ENCODE results near the gene ADPRS.
A peak's percentile ranks its signal among the peaks of the same experiment; 100 is the strongest.

Gene ADPRS

DNA sequence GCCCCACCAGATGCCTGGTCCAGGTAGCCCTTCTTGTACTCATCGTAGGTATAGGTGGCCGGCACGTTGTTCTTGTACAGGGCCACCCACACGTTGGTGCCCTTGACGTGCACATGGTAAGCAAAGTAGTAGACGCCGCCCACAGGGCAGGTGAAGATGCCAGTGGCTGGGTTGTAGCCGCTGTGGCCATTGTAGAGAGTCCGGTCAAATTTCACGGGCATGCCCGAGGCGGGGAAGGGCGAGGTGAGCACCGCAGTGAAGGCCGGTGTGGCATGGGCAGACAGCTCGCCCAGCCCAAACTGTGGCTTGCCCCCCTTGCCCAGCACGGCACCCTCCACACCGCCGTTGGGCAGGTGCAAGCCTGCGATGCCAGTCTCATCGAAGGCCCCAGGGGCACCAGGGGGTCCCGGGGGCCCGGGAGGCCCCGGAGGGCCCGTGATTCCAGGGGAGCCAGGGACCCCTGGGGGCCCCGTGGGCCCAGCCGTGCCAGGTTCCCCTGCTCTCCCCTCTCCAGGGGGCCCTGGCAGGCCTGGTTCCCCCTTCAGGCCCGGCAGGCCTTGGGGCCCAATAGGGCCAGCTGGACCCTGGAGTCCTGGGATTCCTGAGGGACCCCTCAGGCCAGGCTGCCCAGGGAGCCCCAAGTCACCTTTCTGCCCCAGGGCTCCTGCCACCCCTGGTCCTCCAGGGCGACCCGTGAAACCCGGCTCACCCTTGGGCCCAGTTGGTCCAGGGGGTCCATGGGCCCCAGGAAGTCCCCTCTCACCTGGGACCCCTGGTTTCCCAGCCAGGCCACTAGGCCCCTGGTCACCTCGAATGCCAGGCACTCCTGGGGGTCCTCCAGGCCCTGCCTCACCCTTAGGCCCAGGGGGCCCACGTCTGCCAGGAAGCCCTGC, 9.2 kb downstream of the ADPRS start:
- Histone ChIP-seq H3K9ac (peak overlapping the region in 10 of 11 experiments; percentile 23 to 65 (median 53); a peak in 18 of 22 replicates), H3K4me1 (peaks cover 44 to 62% (median 52%) of the 10 kb centered on the region in 10 experiments), H3K27me3 (no peaks in the 10 kb centered on the region), H3K9me3 (replicated peaks in 1 of 11) (no peaks in the 10 kb centered on the region), H3K27ac (peak overlapping the region in 10 of 11 experiments; percentile 17 to 81 (median 56); a peak in 17 of 22 replicates), H4K20me1 (peaks cover 19 to 42% (median 24%) of the 10 kb centered on the region in 11 experiments; a peak in 19 of 22 replicates), H3K36me3 (peaks cover 17 to 37% (median 26%) of the 10 kb centered on the region in 11 experiments), H3K4me2 (peak overlapping the region in 8 of 11 experiments; percentile 86 to 99 (median 95); a peak in 13 of 22 replicates), H3K4me3 (no peak overlapping the region)
- TF ChIP-seq Cebpa-rat (IDR thresholded peaks at IDR 0.05): no peak

GRCh38 chr1:36098650-36099365, 10.1 kb downstream of the ADPRS start:
- peaks cover 35 to 53% (median 43%) of the 10 kb centered on the region in 10 experiments for H3K4me1 ChIP-seq
- H3K27ac ChIP-seq: peak overlapping the region in 10 of 11 experiments; percentile 37 to 81 (median 56); a peak in 18 of 22 replicates
- peak overlapping the region; percentile 23 to 65 (median 46); a peak in 18 of 22 replicates for H3K9ac ChIP-seq
- no peak for TF ChIP-seq Cebpa-rat (IDR thresholded peaks at IDR 0.05)
- H3K9me3 ChIP-seq (replicated peaks in 1 of 11): no peaks in the 10 kb centered on the region
- no peak overlapping the region for H3K4me3 ChIP-seq
- H3K36me3 ChIP-seq: peaks cover 8 to 28% (median 18%) of the 10 kb centered on the region in 11 experiments; a peak in 18 of 22 replicates
- 0 out of 22 replicates have a peak overlapping the region, but pooled peaks of 1 of the 11 experiments have one; percentile 90 for H3K4me2 ChIP-seq
- peaks cover 10 to 33% (median 15%) of the 10 kb centered on the region in 11 experiments; a peak in 19 of 22 replicates for H4K20me1 ChIP-seq
- no peaks in the 10 kb centered on the region for H3K27me3 ChIP-seq

GRCh38 chr1:36099681-36100341, 11.1 kb downstream of the ADPRS start:
- Histone ChIP-seq H3K9me3 (replicated peaks in 1 of 11) (no peaks in the 10 kb centered on the region), H3K4me3 (no peak overlapping the region), H3K4me1 (peaks cover 25 to 43% (median 33%) of the 10 kb centered on the region in 10 experiments), H3K4me2 (peak overlapping the region in 2 of 11 experiments; percentile 27 to 39; a peak in 1 of 22 replicates), H3K27ac (peak overlapping the region in 2 of 11 experiments; percentile 65 to 81; a peak in 3 of 22 replicates), H3K9ac (peak overlapping the region in 4 of 11 experiments; percentile 23 to 61 (median 40); a peak in 3 of 22 replicates), H4K20me1 (peaks cover 2 to 23% (median 5%) of the 10 kb centered on the region in 11 experiments; a peak in 18 of 22 replicates), H3K27me3 (no peaks in the 10 kb centered on the region), H3K36me3 (peaks cover 4 to 21% (median 13%) of the 10 kb centered on the region in 11 experiments; a peak in 18 of 22 replicates)
- no peak for TF ChIP-seq Cebpa-rat (IDR thresholded peaks at IDR 0.05)

DNA sequence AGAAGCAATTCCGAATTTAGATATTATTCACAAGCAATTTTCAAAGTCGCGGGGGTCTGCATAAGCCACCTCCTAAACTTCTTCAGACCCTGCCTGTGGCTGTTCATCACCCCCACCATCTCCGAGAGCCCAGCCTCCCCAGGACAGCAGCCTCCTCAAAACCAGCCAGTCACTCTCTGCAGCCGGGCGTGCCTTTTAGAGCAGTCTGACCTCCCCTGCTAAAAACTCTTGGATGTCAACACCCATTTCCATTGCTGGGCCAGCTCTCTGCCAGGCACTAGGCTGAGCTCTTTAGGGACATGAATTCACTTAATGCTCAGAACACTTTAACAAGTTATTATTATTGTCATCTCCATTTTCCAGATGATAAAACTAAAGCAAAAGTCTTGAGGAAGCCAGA, 11.7 kb downstream of the ADPRS start:
- H3K9me3 ChIP-seq (replicated peaks in 1 of 11): no peaks in the 10 kb centered on the region
- TF ChIP-seq Cebpa-rat (IDR thresholded peaks at IDR 0.05): no peak
- peaks cover 0 to 15% (median 9%) of the 10 kb centered on the region in 11 experiments; a peak in 10 of 22 replicates for H3K36me3 ChIP-seq
- peaks cover 0 to 19% (median 0%) of the 10 kb centered on the region in 11 experiments; a peak in 10 of 22 replicates for H4K20me1 ChIP-seq
- H3K27ac ChIP-seq: no peak overlapping the region
- H3K4me2 ChIP-seq: no peak overlapping the region
- peaks cover 19 to 38% (median 28%) of the 10 kb centered on the region in 10 experiments for H3K4me1 ChIP-seq
- no peak overlapping the region; a peak in 1 of 22 replicates for H3K9ac ChIP-seq
- no peaks in the 10 kb centered on the region for H3K27me3 ChIP-seq
- H3K4me3 ChIP-seq: no peak overlapping the region

DNA sequence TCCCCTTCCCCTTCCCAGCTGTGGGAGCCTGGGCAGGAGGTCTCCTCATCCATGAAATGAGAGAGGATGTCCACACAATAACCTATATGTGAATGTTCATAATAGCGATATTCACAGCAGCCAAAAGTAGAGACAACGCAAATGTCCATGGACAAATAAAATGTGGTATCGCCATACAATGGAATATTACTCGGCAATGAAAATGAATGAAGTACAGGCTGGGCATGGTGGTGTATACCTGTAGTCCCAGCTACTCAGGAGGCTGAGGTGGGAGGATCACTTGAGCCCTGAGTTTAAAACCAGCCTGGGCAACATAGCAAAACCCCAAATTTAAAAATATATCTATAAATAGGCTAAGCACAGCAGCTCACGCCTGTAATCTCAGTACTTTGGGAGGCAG, 12.9 kb downstream of the ADPRS start:
- Histone ChIP-seq H3K27me3 (no peaks in the 10 kb centered on the region), H4K20me1 (peaks cover 0 to 7% (median 0%) of the 10 kb centered on the region in 11 experiments; a peak in 7 of 22 replicates), H3K27ac (no peak overlapping the region), H3K4me3 (no peak overlapping the region), H3K9me3 (replicated peaks in 1 of 11) (no peaks in the 10 kb centered on the region), H3K9ac (no peak overlapping the region), H3K36me3 (peaks cover 0 to 8% (median 0%) of the 10 kb centered on the region in 11 experiments; a peak in 1 of 22 replicates), H3K4me1 (peaks cover 8 to 32% (median 18%) of the 10 kb centered on the region in 10 experiments), H3K4me2 (no peak overlapping the region)
- no peak for TF ChIP-seq Cebpa-rat (IDR thresholded peaks at IDR 0.05)

DNA sequence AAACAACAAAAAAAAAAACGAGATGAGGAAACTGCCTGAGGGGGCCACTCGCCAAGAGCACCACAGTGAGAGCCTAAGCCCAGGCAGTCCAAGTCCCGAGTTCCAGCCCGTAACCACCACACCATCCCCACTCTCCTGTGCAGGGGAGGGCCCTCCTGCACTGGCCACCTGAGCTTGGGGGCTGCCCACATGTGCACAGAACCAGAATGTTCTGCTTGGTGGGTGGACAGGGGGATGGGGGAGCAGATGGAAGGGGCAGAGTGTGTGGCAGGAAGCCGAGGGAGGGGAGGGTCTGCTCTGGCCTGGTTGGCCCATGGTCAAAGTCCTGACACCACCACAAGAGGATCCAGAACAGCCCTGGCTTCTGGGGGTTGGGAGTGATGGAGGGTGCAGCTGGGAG, 17.6 kb downstream of the ADPRS start:
- H3K9me3 ChIP-seq (replicated peaks in 1 of 11): no peaks in the 10 kb centered on the region
- no peaks in the 10 kb centered on the region for H3K27me3 ChIP-seq
- H3K36me3 ChIP-seq: no peaks in the 10 kb centered on the region
- no peaks in the 10 kb centered on the region for H4K20me1 ChIP-seq
- H3K4me2 ChIP-seq: peak overlapping the region in 6 of 11 experiments; percentile 2 to 32 (median 22); a peak in 5 of 22 replicates
- no peak overlapping the region for H3K9ac ChIP-seq
- no peak overlapping the region for H3K4me3 ChIP-seq
- no peak overlapping the region for H3K27ac ChIP-seq
- TF ChIP-seq Cebpa-rat (IDR thresholded peaks at IDR 0.05): no peak
- peaks cover 0 to 40% (median 28%) of the 10 kb centered on the region in 10 experiments; a peak in 18 of 20 replicates for H3K4me1 ChIP-seq

DNA sequence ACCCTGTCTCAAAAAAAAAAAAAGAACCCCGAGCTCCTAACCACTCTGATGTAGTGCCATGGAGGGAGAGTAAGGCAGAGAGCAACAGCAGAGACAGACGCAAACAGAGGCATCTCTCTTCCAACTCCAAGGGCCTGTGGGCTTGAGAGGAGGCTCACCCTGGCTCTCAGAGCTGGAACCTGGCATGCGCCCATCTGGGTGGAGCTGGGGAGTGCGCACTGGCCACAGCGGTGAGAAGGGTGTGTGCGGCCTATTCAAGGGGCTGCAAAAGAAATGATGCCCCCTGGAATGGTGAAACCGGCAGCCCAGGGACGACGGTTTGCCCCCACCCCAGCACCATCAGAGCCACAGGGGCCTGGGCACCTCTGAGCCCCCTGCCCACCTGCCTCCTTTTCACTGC, 18.7 kb downstream of the ADPRS start:
- H3K36me3 ChIP-seq: no peaks in the 10 kb centered on the region
- H3K9me3 ChIP-seq (replicated peaks in 1 of 11): no peaks in the 10 kb centered on the region
- peaks cover 0 to 40% (median 28%) of the 10 kb centered on the region in 10 experiments; a peak in 18 of 20 replicates for H3K4me1 ChIP-seq
- no peak overlapping the region for H3K9ac ChIP-seq
- no peak for TF ChIP-seq Cebpa-rat (IDR thresholded peaks at IDR 0.05)
- H3K4me3 ChIP-seq: no peak overlapping the region
- H3K4me2 ChIP-seq: peak overlapping the region in 6 of 11 experiments; percentile 10 to 76 (median 64); a peak in 10 of 22 replicates
- H3K27ac ChIP-seq: no peak overlapping the region
- H4K20me1 ChIP-seq: no peaks in the 10 kb centered on the region
- H3K27me3 ChIP-seq: no peaks in the 10 kb centered on the region

DNA sequence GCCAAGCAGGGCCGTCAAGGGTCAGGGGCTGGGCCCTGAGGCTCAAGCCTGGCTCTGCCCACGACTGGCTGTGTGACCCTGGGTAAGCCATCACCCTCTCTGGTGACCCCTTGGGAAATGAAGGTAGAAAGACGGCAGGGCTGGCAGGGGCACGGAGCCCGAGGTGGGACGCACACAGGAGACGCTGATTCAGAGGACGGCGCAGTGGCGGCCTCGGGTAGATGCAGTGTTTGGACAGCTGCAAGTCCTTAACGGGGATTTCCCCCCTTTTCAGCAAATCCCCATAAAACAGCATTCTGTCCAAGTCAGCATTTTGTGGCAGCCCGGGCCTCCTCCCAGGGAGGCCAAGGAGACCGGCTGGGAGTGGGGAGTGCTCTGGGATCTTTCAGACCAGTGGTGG, 19.6 kb downstream of the ADPRS start:
- H3K27ac ChIP-seq: no peak overlapping the region; a peak in 1 of 22 replicates
- peaks cover 0 to 40% (median 28%) of the 10 kb centered on the region in 10 experiments; a peak in 18 of 20 replicates for H3K4me1 ChIP-seq
- no peaks in the 10 kb centered on the region for H4K20me1 ChIP-seq
- no peak overlapping the region for H3K4me3 ChIP-seq
- peak overlapping the region in 1 of 11 experiments; percentile 13; a peak in 1 of 22 replicates for H3K9ac ChIP-seq
- no peaks in the 10 kb centered on the region for H3K27me3 ChIP-seq
- no peaks in the 10 kb centered on the region for H3K36me3 ChIP-seq
- H3K9me3 ChIP-seq (replicated peaks in 1 of 11): no peaks in the 10 kb centered on the region
- no peak for TF ChIP-seq Cebpa-rat (IDR thresholded peaks at IDR 0.05)
- peak overlapping the region in 9 of 11 experiments; percentile 44 to 76 (median 62); a peak in 15 of 22 replicates for H3K4me2 ChIP-seq

Measured in BLaER1 treated with 17β-estradiol and CSF1 and Interleukin-3, amounts not matched to agents 10 nM and 100 nM (cell line).